Mesendoderm (in vitro differentiated cells): ENCODE data around the gene EBI3.
"Not testable (repeated sequence)": the region's sequence is repeated elsewhere in the genome, so short reads cannot be mapped to it uniquely, and the experiment has no call there.

Experiments
- DNase-seq: peaks from one replicate; pipeline ENCODE4 v3.0.0; 2013
- H2AK5ac ChIP-seq: 2 replicates; pipeline ENCODE4 v1.6.1; 2013; ENCODE audit warnings: low read length, inconsistent platforms
- H2BK120ac ChIP-seq: 2 replicates; pipeline ENCODE4 v1.6.1; 2013; ENCODE audit warnings: low read depth, mild to moderate bottlenecking, low read length, moderate library complexity, mixed read lengths
- H2BK15ac ChIP-seq: replicated peaks from 2 replicates; pipeline ENCODE4 v1.6.1; 2013; ENCODE audit warnings: low read depth, mild to moderate bottlenecking, moderate library complexity
- H2BK5ac ChIP-seq: 2 replicates; pipeline ENCODE4 v1.6.1; 2013; ENCODE audit warnings: low read length, inconsistent platforms
- H3K18ac ChIP-seq: 2 replicates; pipeline ENCODE4 v1.6.1; 2013; ENCODE audit warnings: mild to moderate bottlenecking, low read length, mixed read lengths
- H3K23ac ChIP-seq: one replicate; pipeline ENCODE4 v1.6.1; 2013; ENCODE audit warnings: low read length
- H3K27ac ChIP-seq: 2 replicates; pipeline ENCODE4 v1.5.1; 2013; ENCODE audit warnings: low read depth, mild to moderate bottlenecking, inconsistent platforms, low read length, moderate library complexity
- H3K27me3 ChIP-seq: 2 replicates; pipeline ENCODE4 v1.6.1; 2013; ENCODE audit warnings: low read length, control low read depth, mild to moderate bottlenecking, inconsistent platforms; ENCODE audit not compliant: insufficient read depth, poor library complexity
- H3K36me3 ChIP-seq: 2 replicates; pipeline ENCODE4 v1.6.1; 2013; ENCODE audit warnings: low read length, inconsistent platforms; ENCODE audit not compliant: control insufficient read depth, insufficient read depth
- H3K4ac ChIP-seq: one replicate; pipeline ENCODE4 v1.6.1; 2013; ENCODE audit warnings: low read depth, mild to moderate bottlenecking, low read length, moderate library complexity
- H3K4me1 ChIP-seq: 2 replicates; pipeline ENCODE4 v1.6.1; 2013; ENCODE audit warnings: low read depth, low read length, inconsistent platforms; ENCODE audit not compliant: control insufficient read depth
- H3K4me2 ChIP-seq: 2 replicates; pipeline ENCODE4 v1.6.1; 2013; ENCODE audit warnings: low read length
- H3K4me3 ChIP-seq: 2 replicates; pipeline ENCODE4 v1.5.1; 2013; ENCODE audit warnings: mild to moderate bottlenecking, low read length
- H3K56ac ChIP-seq: one replicate; pipeline ENCODE4 v1.6.1; 2013; ENCODE audit warnings: low read length
- H3K79me1 ChIP-seq: 2 replicates; pipeline ENCODE4 v1.6.1; 2013; ENCODE audit warnings: low read length, inconsistent platforms
- H3K79me2 ChIP-seq: 2 replicates; pipeline ENCODE4 v1.6.1; 2013; ENCODE audit warnings: mild to moderate bottlenecking, low read length; ENCODE audit not compliant: control insufficient read depth, insufficient read depth
- H3K9ac ChIP-seq: 2 replicates; pipeline ENCODE4 v1.6.1; 2013; ENCODE audit warnings: low read length, inconsistent platforms
- H4K5ac ChIP-seq: one replicate; pipeline ENCODE4 v1.6.1; 2013; ENCODE audit warnings: low read length
- H4K8ac ChIP-seq: one replicate; pipeline ENCODE4 v1.6.1; 2013; ENCODE audit warnings: low read depth, mild to moderate bottlenecking, control low read depth, low read length, moderate library complexity
- WGBS: extraction: QIAGEN DNeasy Blood & Tissue Kit; methylation state at CpG from one replicate; pipeline ENCODE4 v1.1.7; 2013; ENCODE audit warnings: low lambda C conversion rate, missing lambda C conversion rate; ENCODE audit not compliant: insufficient coverage; ENCODE audit errors: extremely low coverage; 5-methylcytosine and 5-hydroxymethylcytosine counted together

EBI3 gene

DNA sequence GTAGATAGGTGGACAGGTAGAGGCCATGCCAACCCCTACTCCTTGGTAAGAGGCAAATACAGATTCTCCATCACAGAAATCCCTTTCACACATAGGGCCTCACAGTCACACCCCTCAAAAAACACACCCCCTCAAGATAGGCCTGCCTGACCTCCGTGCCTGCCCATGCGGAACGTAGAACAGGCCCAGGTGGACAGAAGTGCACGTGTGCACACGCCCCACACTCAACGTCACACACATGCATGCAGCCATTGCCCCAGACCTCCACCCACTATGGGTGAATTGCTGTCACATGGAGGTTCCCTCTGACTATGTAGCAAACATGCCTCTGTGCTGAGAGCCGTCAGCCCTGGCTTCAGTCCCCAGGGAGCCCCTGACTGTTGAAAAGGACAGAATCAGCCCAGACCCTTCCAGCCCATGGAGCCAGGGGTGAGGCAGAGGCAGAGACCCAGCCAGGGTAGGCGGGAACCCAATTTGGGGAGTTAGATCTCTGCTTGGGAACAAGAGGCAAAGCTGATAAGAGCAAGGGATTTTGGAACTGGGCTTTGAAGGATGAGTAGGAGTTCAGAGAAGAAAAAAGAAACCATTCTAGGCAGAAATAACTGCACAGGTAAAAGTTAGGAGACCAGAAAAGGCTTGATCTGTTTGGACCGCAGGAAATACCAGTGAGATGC, 43.8 kb upstream of the EBI3 start:
- Histone ChIP-seq H2BK5ac (no peak overlapping the region), H4K5ac (no peak overlapping the region), H4K8ac (no peak overlapping the region), H2BK15ac (no peak overlapping the region), H3K79me1 (peaks cover 4% of the 10 kb centered on the region), H3K27me3 (no peaks in the 10 kb centered on the region), H2AK5ac (no peak overlapping the region), H3K4ac (no peak overlapping the region), H3K36me3 (no peaks in the 10 kb centered on the region), H3K56ac (no peak overlapping the region), H3K4me1 (no peaks in the 10 kb centered on the region), H3K4me2 (no peak overlapping the region), H3K23ac (no peak overlapping the region), H3K18ac (no peak overlapping the region), H3K27ac (no peak overlapping the region), H3K79me2 (no peaks in the 10 kb centered on the region), H3K9ac (no peak overlapping the region), H2BK120ac (no peak overlapping the region), H3K4me3 (no peak overlapping the region)
- no CpG with 5 or more reads among the region's 9 CpGs for WGBS
- no peak for DNase-seq

DNA sequence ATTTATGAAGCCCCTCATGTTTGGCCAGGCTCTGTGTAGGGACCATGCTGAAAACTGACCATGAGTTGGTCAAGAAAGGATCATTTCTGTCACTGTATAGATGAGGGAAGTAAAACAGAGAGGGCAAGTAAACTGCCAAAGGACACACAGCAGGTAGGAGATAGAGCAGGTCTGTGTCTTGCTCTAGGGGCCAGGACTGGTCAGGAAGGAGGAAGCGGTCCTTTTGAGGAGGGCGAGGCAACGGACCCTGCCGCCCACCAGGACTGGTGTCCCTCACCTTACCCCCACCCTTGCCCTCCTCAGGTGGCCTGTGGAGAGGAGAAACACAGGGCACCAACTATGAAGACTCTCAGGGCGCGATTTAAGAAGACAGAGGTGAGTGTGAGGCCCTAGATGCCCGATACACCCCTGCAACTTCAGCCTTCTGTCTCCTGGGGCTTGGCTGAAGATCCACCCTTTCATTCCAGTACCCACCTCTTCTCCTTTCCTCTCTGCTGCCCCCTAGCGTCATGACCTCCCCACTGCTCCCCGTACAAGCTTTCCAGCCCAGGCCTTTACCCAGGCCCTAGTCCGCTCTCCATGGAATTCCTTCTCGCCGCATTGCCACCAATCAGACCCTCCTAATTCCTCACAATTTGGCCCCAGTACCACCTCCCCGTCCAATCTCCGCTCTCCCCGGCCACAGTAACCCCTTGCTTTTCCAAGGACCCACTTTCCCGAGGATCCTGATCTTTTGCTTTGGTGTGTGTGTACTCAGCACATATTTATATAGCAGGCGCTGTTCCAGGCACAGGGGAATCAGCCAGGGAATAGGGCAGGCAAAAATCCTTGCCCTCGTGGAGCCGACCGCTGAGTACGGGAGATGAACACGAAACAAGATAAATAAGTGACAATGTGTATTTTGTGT, 43.0 kb upstream of the EBI3 start:
- no peak overlapping the region for H2AK5ac ChIP-seq
- no peak overlapping the region for H3K4ac ChIP-seq
- peaks cover 2% of the 10 kb centered on the region for H3K79me1 ChIP-seq
- H3K27ac ChIP-seq = no peak overlapping the region
- H2BK5ac ChIP-seq = no peak overlapping the region
- H3K18ac ChIP-seq = no peak overlapping the region
- no peaks in the 10 kb centered on the region for H3K4me1 ChIP-seq
- WGBS = no CpG with 5 or more reads among the region's 22 CpGs
- H3K9ac ChIP-seq = no peak overlapping the region
- peak; percentile 91 for DNase-seq
- no peaks in the 10 kb centered on the region for H3K27me3 ChIP-seq
- H3K36me3 ChIP-seq = no peaks in the 10 kb centered on the region
- H4K8ac ChIP-seq = no peak overlapping the region
- no peaks in the 10 kb centered on the region for H3K79me2 ChIP-seq
- H3K4me2 ChIP-seq = no peak overlapping the region
- no peak overlapping the region for H2BK15ac ChIP-seq
- H4K5ac ChIP-seq = no peak overlapping the region
- H3K56ac ChIP-seq = peak overlapping the region; percentile 64
- no peak overlapping the region for H3K23ac ChIP-seq
- no peak overlapping the region for H3K4me3 ChIP-seq
- H2BK120ac ChIP-seq = no peak overlapping the region

DNA sequence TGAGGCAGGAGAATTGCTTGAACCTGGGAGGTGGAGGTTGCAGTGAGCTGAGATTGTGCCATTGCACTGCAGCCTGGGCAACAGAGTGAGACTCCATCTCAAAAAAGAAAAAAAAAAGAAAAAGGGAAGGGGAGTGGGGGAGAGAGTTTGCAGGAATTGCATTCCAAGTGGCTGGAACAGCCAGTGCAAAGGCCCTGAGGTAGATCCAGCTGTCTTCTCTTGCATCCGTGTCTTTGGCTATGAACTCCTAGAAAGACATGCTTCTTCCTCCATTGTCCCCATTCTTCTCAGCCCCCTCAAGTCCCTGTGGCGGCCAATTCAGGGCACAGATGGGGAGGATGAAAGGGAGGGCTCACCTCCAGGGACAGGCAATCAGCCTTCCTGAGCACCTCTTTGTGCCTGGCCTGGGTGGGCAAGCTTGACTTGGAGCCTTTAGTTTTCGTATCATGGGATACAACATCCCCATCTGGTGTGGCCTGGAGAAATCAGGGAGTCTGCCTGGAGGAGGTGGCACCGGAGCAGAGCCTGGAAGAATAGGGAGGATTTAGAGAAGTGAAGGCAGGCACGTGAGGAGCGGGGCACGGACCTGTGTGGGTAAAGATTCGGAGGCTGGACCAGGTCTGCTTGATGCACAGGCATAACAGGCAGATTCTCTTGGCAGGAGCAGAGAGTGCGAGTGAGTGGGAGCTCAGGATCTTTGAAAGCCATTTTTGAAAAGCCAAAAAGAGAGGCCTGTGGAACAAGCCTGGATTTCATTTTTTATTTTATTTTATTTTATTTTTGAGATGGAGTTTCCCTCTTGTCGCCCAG, 41.8 kb upstream of the EBI3 start:
- no peak overlapping the region for H3K23ac ChIP-seq
- H3K79me1 ChIP-seq = no peaks in the 10 kb centered on the region
- no peaks in the 10 kb centered on the region for H3K79me2 ChIP-seq
- no peak overlapping the region for H2BK5ac ChIP-seq
- no CpG with 5 or more reads among the region's 10 CpGs for whole genome bisulfite sequencing
- no peak overlapping the region for H3K18ac ChIP-seq
- H3K4me1 ChIP-seq = no peaks in the 10 kb centered on the region
- no peaks in the 10 kb centered on the region for H3K36me3 ChIP-seq
- DNase-seq = no peak
- no peak overlapping the region for H3K27ac ChIP-seq
- no peak overlapping the region for H3K9ac ChIP-seq
- no peak overlapping the region for H4K8ac ChIP-seq
- no peak overlapping the region for H2BK120ac ChIP-seq
- no peaks in the 10 kb centered on the region for H3K27me3 ChIP-seq
- no peak overlapping the region for H4K5ac ChIP-seq
- H2BK15ac ChIP-seq = no peak overlapping the region
- H2AK5ac ChIP-seq = no peak overlapping the region
- H3K4ac ChIP-seq = no peak overlapping the region
- no peak overlapping the region for H3K56ac ChIP-seq
- no peak overlapping the region for H3K4me3 ChIP-seq
- no peak overlapping the region for H3K4me2 ChIP-seq

DNA sequence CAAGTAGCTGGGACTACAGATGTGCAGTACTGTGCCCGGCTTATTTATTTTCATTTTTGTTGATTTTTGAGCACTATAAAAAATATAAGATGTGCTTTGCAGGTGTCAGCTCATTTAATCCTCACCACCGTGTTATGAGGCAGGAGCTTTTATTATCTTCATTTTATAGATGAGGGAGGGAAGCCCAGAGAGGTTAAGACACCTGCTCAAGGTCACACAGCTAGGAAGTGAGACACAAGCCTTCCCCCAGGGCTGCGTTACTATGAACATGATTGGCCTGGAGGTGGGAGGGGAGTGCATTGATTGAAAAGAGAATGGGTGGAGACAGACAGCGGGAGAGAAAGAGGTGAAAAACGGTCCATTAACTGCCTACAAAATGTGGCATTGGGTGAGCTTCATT, 39.7 kb upstream of the EBI3 start:
- Histone ChIP-seq H3K56ac (no peak overlapping the region), H3K27me3 (no peaks in the 10 kb centered on the region), H3K27ac (no peak overlapping the region), H3K4ac (no peak overlapping the region), H3K4me3 (no peak overlapping the region), H2BK5ac (no peak overlapping the region), H3K4me1 (no peaks in the 10 kb centered on the region), H3K79me1 (no peaks in the 10 kb centered on the region), H2BK120ac (no peak overlapping the region), H3K23ac (no peak overlapping the region), H2AK5ac (no peak overlapping the region), H3K79me2 (no peaks in the 10 kb centered on the region), H4K5ac (no peak overlapping the region), H2BK15ac (no peak overlapping the region), H3K36me3 (no peaks in the 10 kb centered on the region), H4K8ac (no peak overlapping the region), H3K18ac (no peak overlapping the region), H3K9ac (no peak overlapping the region), H3K4me2 (no peak overlapping the region)
- no peak for DNase-seq
- no CpG with 5 or more reads among the region's 5 CpGs for WGBS

DNA sequence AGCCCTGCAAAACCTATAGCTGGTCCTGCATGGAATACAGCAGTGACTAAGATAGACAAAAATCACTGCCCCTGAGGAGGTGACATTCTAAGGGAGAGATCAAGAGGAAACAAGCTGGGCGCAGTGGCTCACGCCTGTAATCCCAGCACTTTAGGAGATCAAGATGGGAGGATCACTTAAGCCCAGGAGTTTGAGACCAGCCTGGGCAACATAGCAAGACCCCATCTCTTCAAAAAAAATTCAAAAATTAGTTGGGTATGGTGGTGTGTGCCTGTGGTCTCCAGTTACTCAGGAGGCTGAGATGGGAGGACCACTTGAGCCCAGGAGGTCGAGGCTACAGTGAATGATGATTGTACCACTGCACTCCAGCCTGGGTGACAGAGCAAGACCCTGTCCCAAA, 36.8 kb upstream of the EBI3 start:
- H3K36me3 ChIP-seq, H3K27ac ChIP-seq, H3K18ac ChIP-seq, H2BK5ac ChIP-seq, H3K4ac ChIP-seq, H3K79me1 ChIP-seq, H3K23ac ChIP-seq, H3K9ac ChIP-seq, H3K56ac ChIP-seq, H3K79me2 ChIP-seq, H4K8ac ChIP-seq, H3K27me3 ChIP-seq, H3K4me2 ChIP-seq, H3K4me1 ChIP-seq, H4K5ac ChIP-seq, DNase-seq, H2BK15ac ChIP-seq, H3K4me3 ChIP-seq, H2BK120ac ChIP-seq, H2AK5ac ChIP-seq: not testable (repeated sequence)
- no CpG with 5 or more reads among the region's 3 CpGs for whole genome bisulfite sequencing
